DMS114 treated with DMSO at 0.1 percent for 48 hours (cell line): ENCODE results near the gene CAMK2A.

Source experiments
- DNase-seq: peaks from one replicate; lab custom pipeline; 2025; ENCODE audit not compliant: unreplicated experiment; lab: John Stamatoyannopoulos, UW

CAMK2A gene

DNA sequence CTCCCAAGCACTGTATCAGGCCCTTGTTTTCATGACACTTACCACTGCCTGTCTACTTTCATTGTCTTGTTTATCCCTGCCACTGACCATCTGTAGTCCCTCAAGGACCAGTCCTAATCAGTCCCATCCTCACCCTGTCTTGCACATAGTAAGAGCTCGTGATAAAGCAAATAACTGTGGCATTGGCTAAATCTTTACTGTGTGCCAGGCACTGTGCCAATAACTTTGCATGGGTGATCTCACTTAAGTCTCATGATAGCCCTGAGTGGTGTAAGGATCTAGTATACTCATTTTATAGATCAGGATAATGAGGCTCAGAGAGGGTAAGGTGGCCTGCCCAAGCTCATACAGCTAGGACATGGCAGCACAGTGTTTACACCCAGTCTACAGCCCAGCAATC, 117.4 kb downstream of the CAMK2A start:
- no peak for DNase-seq
